ENCODE measurements around the gene RAB3D.
"Not testable (repeated sequence)": the region's sequence is repeated elsewhere in the genome, so short reads cannot be mapped to it uniquely, and the experiment has no call there.

RAB3D gene

DNA sequence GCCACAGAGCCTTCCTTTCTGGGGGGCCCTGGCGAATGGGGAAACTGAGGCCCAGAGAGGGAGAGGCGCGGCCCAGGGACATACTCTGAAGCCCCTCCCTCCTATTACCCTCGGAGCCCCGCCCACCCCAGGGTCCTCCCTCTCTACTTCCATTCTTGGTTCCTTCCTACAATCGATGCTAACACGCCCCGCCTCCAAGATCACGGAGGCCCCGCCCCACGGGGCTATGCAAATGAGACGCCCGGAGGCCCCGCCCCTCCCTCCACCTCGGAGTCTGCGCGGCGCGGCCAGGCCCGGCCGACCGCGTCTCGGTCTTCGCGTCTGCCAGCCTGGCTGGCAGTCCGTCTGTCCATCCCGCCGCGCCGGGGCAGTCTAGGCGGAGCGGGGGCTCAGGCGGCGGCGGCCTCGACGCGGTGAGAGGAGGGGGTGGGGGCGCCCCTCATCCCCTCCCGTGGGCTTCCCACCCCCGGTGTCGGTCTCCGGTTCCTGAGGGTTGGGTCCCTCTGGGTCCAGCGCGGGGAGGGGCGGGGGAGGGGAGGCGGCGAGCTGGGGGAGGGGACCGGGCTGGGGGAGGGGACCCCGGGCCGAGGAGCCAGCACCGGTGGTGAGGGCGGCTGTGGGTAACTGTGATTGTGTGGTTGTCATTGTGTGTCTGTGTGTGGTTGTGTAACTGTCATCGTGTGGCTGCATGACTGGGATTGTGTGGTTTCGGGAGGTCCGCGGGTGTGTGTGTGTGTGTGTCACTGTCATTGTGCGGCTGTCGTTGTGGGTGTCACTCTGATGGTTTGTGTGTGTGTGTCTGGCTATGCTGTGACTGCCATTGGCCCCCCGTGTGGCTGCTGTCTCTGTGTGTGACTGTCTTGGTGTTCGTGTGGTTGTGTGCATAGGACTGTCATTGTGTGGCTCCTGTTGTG, 16.0 kb upstream of the RAB3D start, which contains the start of gene PLPPR2:
Gene PLPPR2 (plus strand): TSS at position 273 of the 914 bp plus-strand sequence. CDS start 2,242 bp downstream, outside the sequence.
- no peaks in the 10 kb centered on the region for H3K9me3 ChIP-seq (ENCODE audit: control insufficient read depth, low read length)
- 9% methylated on average over 62 of the region's 62 CpGs for WGBS, 2 experiments
- H3K27ac ChIP-seq (ENCODE audit: insufficient read depth, low read depth, low read length, poor library complexity, severe bottlenecking): no peak within 1 kb of the TSS
- no peaks in the 10 kb centered on the region for H3K4me1 ChIP-seq (ENCODE audit: control insufficient read depth, insufficient read depth, low read length)
- no peaks in the 10 kb centered on the region for H3K36me3 ChIP-seq (ENCODE audit: control insufficient read depth, insufficient read depth, low read length)
- H3K27me3 ChIP-seq (ENCODE audit: control insufficient read depth, insufficient read depth, low read length, poor library complexity, severe bottlenecking): peaks cover 11% of the 10 kb centered on the region
- peak within 1 kb of the TSS; percentile 32 for H3K4me3 ChIP-seq (ENCODE audit: insufficient read depth, low read depth, low read length)

DNA sequence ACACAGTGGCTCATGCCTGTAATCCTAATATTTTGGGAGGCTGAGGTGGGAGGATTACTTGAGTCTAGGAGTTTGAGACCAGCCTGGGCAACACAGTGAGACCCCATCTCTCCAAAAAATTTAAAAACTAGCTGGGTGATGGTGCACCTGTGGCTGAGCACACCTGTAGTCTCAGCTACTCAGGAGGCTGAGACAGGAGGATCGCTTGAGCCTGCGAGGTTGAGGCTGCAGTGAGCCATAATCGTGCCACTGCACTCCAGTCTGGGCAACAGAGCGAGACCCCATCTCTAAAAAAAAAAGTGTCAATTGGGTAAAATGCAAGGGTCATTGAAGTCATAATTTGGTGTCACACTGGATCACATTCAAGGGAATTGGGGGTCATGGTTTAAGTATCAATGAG, 14.6 kb upstream of the RAB3D start:
- H3K27ac ChIP-seq (ENCODE audit: insufficient read depth, low read depth, low read length, poor library complexity, severe bottlenecking); H3K4me1 ChIP-seq (ENCODE audit: control insufficient read depth, insufficient read depth, low read length); H3K4me3 ChIP-seq (ENCODE audit: insufficient read depth, low read depth, low read length); H3K36me3 ChIP-seq (ENCODE audit: control insufficient read depth, insufficient read depth, low read length); H3K9me3 ChIP-seq (ENCODE audit: control insufficient read depth, low read length): not testable (repeated sequence)
- peaks cover 10% of the 10 kb centered on the region for H3K27me3 ChIP-seq (ENCODE audit: control insufficient read depth, insufficient read depth, low read length, poor library complexity, severe bottlenecking)
- 94 to 95% methylated on average over 4 of the region's 4 CpGs for WGBS, 2 experiments

DNA sequence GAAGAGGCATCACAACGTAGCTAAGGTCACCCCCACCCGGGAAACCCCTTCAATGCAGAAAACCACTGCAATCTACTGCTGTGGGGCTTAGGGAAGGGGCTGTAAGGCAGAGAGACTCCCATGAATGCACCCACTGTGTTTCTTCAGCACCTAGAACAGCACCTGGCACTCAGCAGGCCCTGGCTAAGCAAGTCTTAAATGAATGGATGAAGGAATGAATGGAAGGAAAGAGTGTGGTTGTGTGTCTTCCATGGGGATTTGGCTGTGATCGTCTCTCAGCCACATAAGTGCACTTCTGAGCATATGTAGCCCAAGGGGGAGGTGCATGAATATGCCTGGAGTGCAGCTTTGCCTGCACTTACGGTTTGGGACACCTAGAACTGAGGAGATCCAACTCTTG, 9.7 kb upstream of the RAB3D start:
- Histone ChIP-seq H3K36me3 (ENCODE audit: control insufficient read depth, insufficient read depth, low read length) (no peaks in the 10 kb centered on the region), H3K27me3 (ENCODE audit: control insufficient read depth, insufficient read depth, low read length, poor library complexity, severe bottlenecking) (no peaks in the 10 kb centered on the region), H3K27ac (ENCODE audit: insufficient read depth, low read depth, low read length, poor library complexity, severe bottlenecking) (no peak overlapping the region), H3K4me3 (ENCODE audit: insufficient read depth, low read depth, low read length) (no peak overlapping the region), H3K4me1 (ENCODE audit: control insufficient read depth, insufficient read depth, low read length) (peaks cover 5% of the 10 kb centered on the region), H3K9me3 (ENCODE audit: control insufficient read depth, low read length) (no peaks in the 10 kb centered on the region)
- 80 to 94% methylated on average over 4 of the region's 4 CpGs for WGBS, 2 experiments

DNA sequence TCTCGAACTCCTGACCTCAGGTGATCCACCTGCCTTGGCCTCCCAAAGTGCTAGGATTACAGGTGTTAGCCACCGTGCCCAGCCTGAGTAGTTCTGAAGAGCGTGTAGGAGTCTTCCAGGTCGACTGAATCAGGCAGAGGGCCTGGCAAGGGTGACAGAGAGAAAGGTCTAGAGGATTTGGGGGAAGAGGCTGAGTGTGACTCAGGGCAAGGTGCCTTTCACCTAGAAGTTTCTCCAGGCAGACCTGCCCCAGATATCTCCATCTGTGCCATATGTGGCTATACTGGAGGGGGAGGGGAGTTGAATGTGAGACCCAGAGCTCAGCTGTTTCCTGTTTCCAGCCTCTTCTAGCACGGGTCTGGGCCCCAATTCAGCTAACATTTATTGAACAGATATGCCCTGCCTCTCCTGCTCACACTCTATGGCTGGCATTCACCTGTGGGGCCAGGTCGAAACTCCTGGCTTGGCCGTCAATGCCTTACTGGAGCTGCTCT, 8.1 kb upstream of the RAB3D start:
- no peaks in the 10 kb centered on the region for H3K9me3 ChIP-seq (ENCODE audit: control insufficient read depth, low read length)
- 82 to 88% methylated on average over 7 of the region's 7 CpGs for WGBS, 2 experiments
- H3K27ac ChIP-seq (ENCODE audit: insufficient read depth, low read depth, low read length, poor library complexity, severe bottlenecking): no peak overlapping the region
- peaks cover 5% of the 10 kb centered on the region for H3K4me1 ChIP-seq (ENCODE audit: control insufficient read depth, insufficient read depth, low read length)
- no peaks in the 10 kb centered on the region for H3K36me3 ChIP-seq (ENCODE audit: control insufficient read depth, insufficient read depth, low read length)
- no peaks in the 10 kb centered on the region for H3K27me3 ChIP-seq (ENCODE audit: control insufficient read depth, insufficient read depth, low read length, poor library complexity, severe bottlenecking)
- no peak overlapping the region for H3K4me3 ChIP-seq (ENCODE audit: insufficient read depth, low read depth, low read length)

DNA sequence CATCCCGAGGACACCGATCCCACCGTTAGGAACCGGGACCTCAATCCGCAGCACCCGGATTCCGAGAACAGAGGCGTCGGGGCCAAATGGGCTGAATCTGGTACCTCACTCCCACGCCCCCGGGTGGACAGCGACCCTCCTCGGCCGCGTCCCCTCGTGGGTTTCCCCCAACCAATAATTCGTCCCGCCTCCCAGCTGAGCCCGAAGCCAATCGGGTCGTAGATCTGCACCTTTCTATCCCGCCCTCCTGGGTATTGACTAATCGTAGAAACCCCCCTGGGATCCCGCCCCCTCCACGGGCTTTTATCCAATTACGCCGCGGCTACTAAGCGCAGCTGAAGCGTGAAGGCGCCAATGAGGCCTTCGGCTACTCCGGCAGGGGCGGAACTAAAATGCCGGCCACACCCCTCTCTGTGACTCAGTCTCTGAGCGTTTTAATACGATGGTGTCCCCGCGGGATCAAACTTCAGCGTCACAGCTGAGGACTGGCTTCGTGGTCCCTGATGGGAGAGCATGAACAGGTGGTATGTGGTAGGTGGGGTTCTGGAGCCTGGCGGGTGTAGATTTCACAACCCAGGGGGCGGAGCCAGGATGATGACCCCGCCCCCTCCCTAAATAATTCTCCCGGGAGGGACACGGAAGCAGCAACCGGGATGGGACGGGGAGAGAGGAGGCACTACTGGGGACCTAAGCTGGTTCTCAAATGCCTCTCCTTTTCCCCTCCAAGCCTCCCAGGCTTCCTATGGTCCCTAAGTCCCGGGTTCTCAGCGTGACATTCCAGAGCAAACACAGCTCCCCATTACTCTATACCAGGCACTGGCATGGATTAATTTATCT, 6.9 kb upstream of the RAB3D start, which contains the start of the genes CCDC159 and TMEM205:
Gene CCDC159 (plus strand): TSS at position 416 of the 837 bp plus-strand sequence. CDS start 88 bp downstream, at position 504.
Gene TMEM205 (minus strand): TSS at position 165 of the 837 bp plus-strand sequence. CDS start 649 bp downstream, outside the sequence.
- H3K9me3 ChIP-seq (ENCODE audit: control insufficient read depth, low read length): no peaks in the 10 kb centered on the region
- peaks cover 2% of the 10 kb centered on the region for H3K36me3 ChIP-seq (ENCODE audit: control insufficient read depth, insufficient read depth, low read length)

DNA sequence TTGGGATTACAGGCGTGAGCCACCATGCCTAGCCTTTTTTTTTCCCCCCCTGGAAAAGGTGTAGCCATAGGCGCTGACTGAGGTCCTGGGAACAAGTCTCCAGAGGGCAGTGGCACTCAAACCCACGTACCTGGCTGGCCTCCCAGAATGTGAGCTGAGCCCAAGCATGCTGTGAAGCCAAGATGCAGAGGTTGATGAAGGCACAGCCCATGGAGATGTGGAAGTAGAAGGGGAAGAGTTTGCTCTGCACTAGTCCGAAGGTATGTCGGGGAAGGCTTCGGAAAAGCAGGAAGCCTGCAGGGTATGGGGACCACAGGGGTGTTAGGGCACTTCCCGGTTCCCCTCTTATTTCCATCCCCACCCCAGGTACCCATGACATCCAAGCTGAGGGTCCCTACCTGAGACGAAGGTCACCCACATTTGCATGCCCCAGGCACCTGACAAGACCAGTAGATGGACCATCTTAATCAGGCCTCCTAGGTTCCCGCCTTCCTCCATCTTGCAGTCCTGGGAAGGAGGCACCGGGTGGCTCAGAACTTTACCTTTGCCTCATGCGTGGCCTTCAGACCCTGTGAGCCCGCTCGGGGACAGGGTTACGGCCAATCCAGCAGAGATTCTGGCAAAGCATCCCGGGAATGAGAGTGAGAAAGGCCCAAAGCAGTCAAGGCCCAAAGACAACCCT, 5.8 kb upstream of the RAB3D start:
- WGBS, 2 experiments: 67 to 68% methylated on average over 13 to 15 of the region's 15 CpGs
- Histone ChIP-seq H3K27ac (ENCODE audit: insufficient read depth, low read depth, low read length, poor library complexity, severe bottlenecking) (no peak overlapping the region), H3K36me3 (ENCODE audit: control insufficient read depth, insufficient read depth, low read length) (peaks cover 2% of the 10 kb centered on the region), H3K4me3 (ENCODE audit: insufficient read depth, low read depth, low read length) (peak overlapping the region; percentile 53), H3K4me1 (ENCODE audit: control insufficient read depth, insufficient read depth, low read length) (peaks cover 5% of the 10 kb centered on the region), H3K9me3 (ENCODE audit: control insufficient read depth, low read length) (no peaks in the 10 kb centered on the region), H3K27me3 (ENCODE audit: control insufficient read depth, insufficient read depth, low read length, poor library complexity, severe bottlenecking) (no peaks in the 10 kb centered on the region)

More for the DNA sequence above, 6.9 kb upstream of the RAB3D start, which contains the start of the genes CCDC159 and TMEM205:
- Histone ChIP-seq H3K27ac (ENCODE audit: insufficient read depth, low read depth, low read length, poor library complexity, severe bottlenecking) (no peak within 1 kb of the TSS), H3K27me3 (ENCODE audit: control insufficient read depth, insufficient read depth, low read length, poor library complexity, severe bottlenecking) (no peaks in the 10 kb centered on the region), H3K4me1 (ENCODE audit: control insufficient read depth, insufficient read depth, low read length) (peaks cover 5% of the 10 kb centered on the region), H3K4me3 (ENCODE audit: insufficient read depth, low read depth, low read length) (peak within 1 kb of the TSS; percentile 53)
- 0% methylated on average over 50 of the region's 50 CpGs for WGBS, 2 experiments

DNA sequence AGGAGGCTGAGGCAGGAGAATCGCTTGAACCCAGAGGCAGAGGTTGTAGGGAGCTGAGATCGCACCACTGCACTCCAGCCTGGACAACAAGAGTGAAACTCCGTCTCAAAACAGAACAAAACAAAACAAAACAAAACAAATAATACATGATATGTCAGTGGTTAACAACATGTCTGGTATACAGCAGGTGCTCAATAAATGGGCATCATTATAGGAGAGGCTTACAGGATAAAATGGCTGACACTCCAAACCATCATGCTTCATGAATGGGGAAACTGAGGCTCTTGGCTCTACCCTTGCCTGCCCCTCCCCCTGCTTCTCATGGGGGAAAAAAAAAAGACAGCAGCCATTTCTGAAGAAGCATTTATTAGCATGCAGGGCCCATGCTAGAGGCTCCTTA, 3.0 kb upstream of the RAB3D start:
- Histone ChIP-seq H3K27ac (ENCODE audit: insufficient read depth, low read depth, low read length, poor library complexity, severe bottlenecking) (no peak overlapping the region), H3K36me3 (ENCODE audit: control insufficient read depth, insufficient read depth, low read length) (peaks cover 2% of the 10 kb centered on the region), H3K27me3 (ENCODE audit: control insufficient read depth, insufficient read depth, low read length, poor library complexity, severe bottlenecking) (peaks cover 11% of the 10 kb centered on the region), H3K9me3 (ENCODE audit: control insufficient read depth, low read length) (no peaks in the 10 kb centered on the region), H3K4me1 (ENCODE audit: control insufficient read depth, insufficient read depth, low read length) (peaks cover 5% of the 10 kb centered on the region), H3K4me3 (ENCODE audit: insufficient read depth, low read depth, low read length) (no peak overlapping the region)
- WGBS, 2 experiments: 98 to 100% methylated on average over 3 of the region's 3 CpGs

DNA sequence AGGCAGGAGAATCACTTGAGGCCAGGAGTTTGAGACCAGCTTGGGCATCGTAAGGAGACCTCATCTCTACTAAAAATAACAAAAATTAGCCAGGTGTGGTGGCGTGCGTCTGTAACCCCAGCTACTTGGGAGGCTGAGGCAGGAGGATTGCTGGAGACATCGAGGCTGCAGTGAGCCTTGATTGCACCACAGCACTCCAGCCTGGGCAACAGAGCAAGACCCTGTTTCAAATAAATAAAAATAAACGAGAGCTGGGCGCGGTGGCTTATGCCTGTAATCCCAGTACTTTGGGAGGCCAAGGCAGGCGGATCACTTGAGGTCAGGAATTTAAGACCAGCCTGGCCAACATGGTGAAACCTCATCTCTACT, 626 bp upstream of the RAB3D start:
- Histone ChIP-seq H3K4me3 (ENCODE audit: insufficient read depth, low read depth, low read length) (peak overlapping the region; percentile 57), H3K27me3 (ENCODE audit: control insufficient read depth, insufficient read depth, low read length, poor library complexity, severe bottlenecking) (peaks cover 11% of the 10 kb centered on the region)
- WGBS, 2 experiments: 92 to 93% methylated on average over 8 of the region's 8 CpGs
- H3K9me3 ChIP-seq (ENCODE audit: control insufficient read depth, low read length); H3K4me1 ChIP-seq (ENCODE audit: control insufficient read depth, insufficient read depth, low read length); H3K36me3 ChIP-seq (ENCODE audit: control insufficient read depth, insufficient read depth, low read length); H3K27ac ChIP-seq (ENCODE audit: insufficient read depth, low read depth, low read length, poor library complexity, severe bottlenecking): not testable (repeated sequence)

DNA sequence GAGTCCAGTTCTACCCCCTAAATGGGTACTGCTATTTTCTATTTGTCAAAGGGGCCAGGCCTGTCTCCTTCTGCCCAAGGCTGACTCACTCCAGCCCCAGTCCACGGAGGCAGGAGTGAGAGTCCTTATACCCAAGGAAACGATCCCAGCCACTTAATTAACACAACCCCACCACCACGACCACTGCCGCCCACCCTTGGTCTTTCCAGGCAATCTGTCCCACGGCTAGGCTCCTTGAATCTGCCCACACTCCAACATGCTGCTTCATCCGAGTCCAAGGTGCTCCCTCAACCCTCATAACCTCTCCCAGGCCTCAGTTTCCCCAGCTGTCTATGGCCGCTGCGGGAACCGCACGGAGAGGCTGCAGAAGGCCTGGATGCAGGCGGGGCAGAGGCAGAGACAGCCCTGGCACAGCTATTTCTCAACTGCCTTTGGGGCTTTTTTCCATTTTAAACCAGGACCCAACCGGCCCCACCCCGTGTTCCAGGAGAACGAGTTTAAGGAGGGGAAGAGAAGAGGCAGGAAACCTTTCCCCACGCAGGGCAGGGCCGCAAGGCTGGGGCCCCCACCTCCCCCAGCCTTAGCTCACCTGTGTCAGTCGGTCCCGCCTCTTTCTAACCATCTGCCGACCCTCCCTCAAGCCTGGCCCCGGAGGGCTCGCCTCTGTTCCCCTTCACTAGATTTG, 746 bp downstream of the RAB3D start:
- H3K36me3 ChIP-seq (ENCODE audit: control insufficient read depth, insufficient read depth, low read length): peaks cover 2% of the 10 kb centered on the region
- H3K27me3 ChIP-seq (ENCODE audit: control insufficient read depth, insufficient read depth, low read length, poor library complexity, severe bottlenecking): peaks cover 11% of the 10 kb centered on the region
- no peaks in the 10 kb centered on the region for H3K9me3 ChIP-seq (ENCODE audit: control insufficient read depth, low read length)
- no peaks in the 10 kb centered on the region for H3K4me1 ChIP-seq (ENCODE audit: control insufficient read depth, insufficient read depth, low read length)
- H3K4me3 ChIP-seq (ENCODE audit: insufficient read depth, low read depth, low read length): peak overlapping the region; percentile 57
- 44 to 45% methylated on average over 21 of the region's 21 CpGs for WGBS, 2 experiments
- no peak overlapping the region for H3K27ac ChIP-seq (ENCODE audit: insufficient read depth, low read depth, low read length, poor library complexity, severe bottlenecking)
